ENCODE results near the gene PRDM12.

PRDM12 gene

DNA sequence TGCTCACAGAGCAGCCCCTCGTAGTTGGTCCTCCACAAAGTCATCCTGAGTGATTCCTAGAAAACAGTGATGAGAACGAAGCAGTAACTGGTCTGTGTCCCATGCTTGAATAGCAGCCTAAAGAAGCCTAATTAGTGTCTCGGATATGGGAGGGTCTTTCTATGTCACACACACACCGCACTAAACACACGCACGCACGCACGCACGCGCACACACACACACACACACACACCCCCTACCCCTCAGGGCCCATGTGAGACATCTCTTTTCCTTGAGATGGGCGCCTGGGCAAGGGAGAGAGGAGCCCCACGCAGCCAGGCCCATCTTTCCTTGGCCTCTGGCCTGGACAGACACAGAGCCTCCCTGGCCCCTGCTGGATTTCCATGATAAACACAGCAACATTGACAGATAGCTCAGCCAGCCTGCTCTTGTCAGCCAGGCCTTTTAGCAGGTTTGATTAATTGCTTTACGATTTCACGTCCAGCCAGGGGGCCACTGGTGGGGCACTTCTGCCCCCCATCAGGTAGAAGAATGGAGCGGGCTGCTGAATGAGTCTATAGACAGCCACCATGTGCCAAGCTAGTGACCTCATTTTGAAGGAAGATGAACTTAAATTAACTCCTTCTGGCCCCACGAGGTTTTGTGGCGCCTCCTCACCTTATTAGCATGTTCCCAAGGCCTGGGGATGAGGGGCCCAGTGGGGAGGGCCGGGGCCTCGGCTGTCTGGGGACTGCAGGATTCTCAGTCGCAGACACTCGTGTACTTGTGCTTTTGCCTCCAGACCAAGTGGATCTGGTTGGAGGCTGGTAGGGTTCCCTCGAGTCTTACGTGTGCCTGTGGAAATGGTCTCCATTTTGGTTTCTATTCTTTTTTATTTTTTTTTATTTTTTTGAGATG, 36.2 kb upstream of the PRDM12 start:
- peaks cover 77% of the 10 kb centered on the region for H3K36me3 ChIP-seq (ENCODE audit: insufficient read depth, low read length)

GRCh38 chr9:130629443-130630070, 34.8 kb upstream of the PRDM12 start:
- H3K36me3 ChIP-seq (ENCODE audit: insufficient read depth, low read length) = peaks cover 63% of the 10 kb centered on the region
- H3K9me3 ChIP-seq (ENCODE audit: low read length) = no peaks in the 10 kb centered on the region
- H3K27me3 ChIP-seq (ENCODE audit: insufficient read depth, low read length) = no peaks in the 10 kb centered on the region
- no peak overlapping the region for H3K27ac ChIP-seq (ENCODE audit: low read depth, low read length, poor library complexity, severe bottlenecking)
- no peaks in the 10 kb centered on the region for H3K4me1 ChIP-seq (ENCODE audit: insufficient read depth, low read length, severe bottlenecking)
- H3K4me3 ChIP-seq (ENCODE audit: low read depth, low read length, poor library complexity, severe bottlenecking) = no peak overlapping the region
- H3K79me2 ChIP-seq (ENCODE audit: insufficient read depth, low read length) = no peaks in the 10 kb centered on the region
- no peak overlapping the region for H3K9ac ChIP-seq (ENCODE audit: low read length)
- no peak overlapping the region for H3K4me2 ChIP-seq (ENCODE audit: low read length)
- no peak overlapping the region for H2AFZ ChIP-seq (ENCODE audit: low read length)
- no peaks in the 10 kb centered on the region for H3K9me2 ChIP-seq (ENCODE audit: low read depth, low read length)
- TF ChIP-seq, protein P1, sequence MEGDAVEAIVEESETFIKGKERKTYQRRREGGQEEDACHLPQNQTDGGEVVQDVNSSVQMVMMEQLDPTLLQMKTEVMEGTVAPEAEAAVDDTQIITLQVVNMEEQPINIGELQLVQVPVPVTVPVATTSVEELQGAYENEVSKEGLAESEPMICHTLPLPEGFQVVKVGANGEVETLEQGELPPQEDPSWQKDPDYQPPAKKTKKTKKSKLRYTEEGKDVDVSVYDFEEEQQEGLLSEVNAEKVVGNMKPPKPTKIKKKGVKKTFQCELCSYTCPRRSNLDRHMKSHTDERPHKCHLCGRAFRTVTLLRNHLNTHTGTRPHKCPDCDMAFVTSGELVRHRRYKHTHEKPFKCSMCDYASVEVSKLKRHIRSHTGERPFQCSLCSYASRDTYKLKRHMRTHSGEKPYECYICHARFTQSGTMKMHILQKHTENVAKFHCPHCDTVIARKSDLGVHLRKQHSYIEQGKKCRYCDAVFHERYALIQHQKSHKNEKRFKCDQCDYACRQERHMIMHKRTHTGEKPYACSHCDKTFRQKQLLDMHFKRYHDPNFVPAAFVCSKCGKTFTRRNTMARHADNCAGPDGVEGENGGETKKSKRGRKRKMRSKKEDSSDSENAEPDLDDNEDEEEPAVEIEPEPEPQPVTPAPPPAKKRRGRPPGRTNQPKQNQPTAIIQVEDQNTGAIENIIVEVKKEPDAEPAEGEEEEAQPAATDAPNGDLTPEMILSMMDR (IDR thresholded peaks at IDR 0.05; ENCODE audit: low read length) = no peak
- no peak for TF ChIP-seq EZH2 (IDR thresholded peaks at IDR 0.05; ENCODE audit: borderline replicate concordance, low read length)
- H3F3A ChIP-seq (ENCODE audit: insufficient read depth, low read length) = no peaks in the 10 kb centered on the region
- H4K20me1 ChIP-seq (ENCODE audit: insufficient read depth, low read length) = no peaks in the 10 kb centered on the region

More for the DNA sequence above, 36.2 kb upstream of the PRDM12 start:
- Histone ChIP-seq H3K9ac (ENCODE audit: low read length) (no peak overlapping the region), H3K9me2 (ENCODE audit: low read depth, low read length) (no peaks in the 10 kb centered on the region), H3K79me2 (ENCODE audit: insufficient read depth, low read length) (no peaks in the 10 kb centered on the region), H4K20me1 (ENCODE audit: insufficient read depth, low read length) (no peaks in the 10 kb centered on the region), H3K9me3 (ENCODE audit: low read length) (no peaks in the 10 kb centered on the region), H3K4me2 (ENCODE audit: low read length) (no peak overlapping the region), H3K4me3 (ENCODE audit: low read depth, low read length, poor library complexity, severe bottlenecking) (no peak overlapping the region), H3F3A (ENCODE audit: insufficient read depth, low read length) (no peaks in the 10 kb centered on the region), H3K27ac (ENCODE audit: low read depth, low read length, poor library complexity, severe bottlenecking) (no peak overlapping the region), H2AFZ (ENCODE audit: low read length) (no peak overlapping the region), H3K4me1 (ENCODE audit: insufficient read depth, low read length, severe bottlenecking) (no peaks in the 10 kb centered on the region), H3K27me3 (ENCODE audit: insufficient read depth, low read length) (no peaks in the 10 kb centered on the region)
- TF ChIP-seq, protein P1 (IDR thresholded peaks at IDR 0.05; ENCODE audit: low read length) = no peak
- TF ChIP-seq EZH2 (IDR thresholded peaks at IDR 0.05; ENCODE audit: borderline replicate concordance, low read length) = no peak

- Histone ChIP-seq H3F3A (ENCODE audit: insufficient read depth, low read length) (no peaks in the 10 kb centered on the region), H3K36me3 (ENCODE audit: insufficient read depth, low read length) (peaks cover 61% of the 10 kb centered on the region), H3K9me3 (ENCODE audit: low read length) (no peaks in the 10 kb centered on the region), H3K27ac (ENCODE audit: low read depth, low read length, poor library complexity, severe bottlenecking) (no peak overlapping the region), H3K4me3 (ENCODE audit: low read depth, low read length, poor library complexity, severe bottlenecking) (no peak overlapping the region), H3K4me2 (ENCODE audit: low read length) (no peak overlapping the region), H3K9ac (ENCODE audit: low read length) (no peak overlapping the region), H3K79me2 (ENCODE audit: insufficient read depth, low read length) (no peaks in the 10 kb centered on the region), H4K20me1 (ENCODE audit: insufficient read depth, low read length) (no peaks in the 10 kb centered on the region), H2AFZ (ENCODE audit: low read length) (no peak overlapping the region), H3K9me2 (ENCODE audit: low read depth, low read length) (no peaks in the 10 kb centered on the region), H3K4me1 (ENCODE audit: insufficient read depth, low read length, severe bottlenecking) (no peaks in the 10 kb centered on the region), H3K27me3 (ENCODE audit: insufficient read depth, low read length) (no peaks in the 10 kb centered on the region)
- TF ChIP-seq, protein P1 (IDR thresholded peaks at IDR 0.05; ENCODE audit: low read length) = no peak
- no peak for TF ChIP-seq EZH2 (IDR thresholded peaks at IDR 0.05; ENCODE audit: borderline replicate concordance, low read length)
These were observed 34.3 kb upstream of the PRDM12 start for GRCh38 chr9:130630071-130630450.

Data from OCI-LY1 (cell line).